ENCODE data around the gene MBP.

The MBP gene

DNA sequence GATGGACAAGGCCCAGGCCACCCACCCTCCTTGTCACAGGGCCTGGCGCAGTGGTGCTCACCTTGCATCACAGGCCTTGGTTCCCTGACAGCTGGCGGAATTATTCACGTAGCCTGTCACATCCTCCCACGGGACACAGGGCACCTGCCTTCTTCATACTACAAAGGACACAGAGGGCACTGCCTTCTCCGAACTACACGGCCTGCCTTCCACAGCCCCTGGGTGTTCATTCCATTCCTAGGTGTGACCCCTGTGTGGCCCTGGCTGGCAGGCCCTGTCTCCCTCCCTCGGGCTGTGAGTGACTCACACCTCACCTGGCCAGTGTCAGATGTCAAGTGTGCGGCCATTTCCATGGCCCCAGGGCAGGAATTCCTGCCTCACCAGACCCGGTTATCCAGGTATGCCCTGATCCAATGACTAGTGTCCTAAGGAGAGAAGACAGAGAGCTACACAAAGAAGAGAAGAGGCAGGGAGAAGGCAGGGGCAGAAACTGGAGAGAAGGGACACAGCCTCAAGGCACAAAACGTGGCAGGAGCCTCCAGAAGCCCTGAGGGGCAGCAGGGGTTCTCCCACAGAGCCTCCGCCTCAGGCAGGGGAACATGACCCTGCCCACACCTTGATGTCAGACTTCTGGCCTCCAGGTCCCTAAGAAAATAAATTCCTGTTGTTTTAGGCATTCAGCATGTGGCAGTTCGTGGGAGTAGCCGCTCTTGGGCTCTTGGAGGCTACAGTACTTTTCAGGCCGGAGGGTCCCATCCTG, 43.4 kb downstream of the MBP start:
- DNase-seq (ENCODE audit: extremely low read depth in 1 of 2, low read depth in 1 of 2), result no peak

DNA sequence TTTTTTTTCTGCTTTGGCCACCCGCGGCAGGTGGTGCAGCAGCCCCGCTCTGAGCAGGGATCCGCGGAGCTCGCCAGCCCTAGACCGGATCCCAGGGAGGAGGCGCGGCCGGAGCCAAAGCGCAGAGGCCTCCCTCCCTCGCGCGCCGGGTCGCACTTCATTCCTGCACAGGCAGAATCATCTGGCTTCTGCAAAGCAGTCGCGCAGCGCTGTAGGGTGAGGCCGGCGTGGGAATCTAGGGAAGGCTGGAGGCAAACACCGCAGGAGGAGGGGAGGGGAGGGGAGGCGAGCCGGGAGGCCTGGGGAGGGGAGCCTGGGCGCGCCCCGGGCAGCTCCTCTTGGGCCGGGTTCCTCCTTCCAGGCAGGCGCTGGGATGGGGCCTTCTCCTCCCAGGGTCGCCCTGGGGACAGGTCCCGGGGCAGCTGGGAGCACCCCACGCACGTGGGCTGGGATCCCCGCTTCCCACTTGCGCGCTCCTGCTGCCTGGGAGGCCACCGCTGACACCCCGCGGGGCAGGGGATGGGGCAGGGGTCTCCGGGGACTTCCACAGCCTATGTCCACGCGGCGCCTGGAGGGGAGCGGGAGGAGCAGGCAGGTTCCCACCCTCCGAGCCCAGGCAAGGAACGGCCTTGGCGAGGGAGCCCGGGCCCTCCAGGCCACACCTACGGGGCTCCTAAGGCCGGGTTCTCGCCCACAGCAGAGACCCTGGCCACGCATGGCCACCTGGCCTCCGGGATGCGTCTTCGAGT, 45.0 kb downstream of the MBP start:
- no peak for DNase-seq (ENCODE audit: extremely low read depth in 1 of 2, low read depth in 1 of 2)

DNA sequence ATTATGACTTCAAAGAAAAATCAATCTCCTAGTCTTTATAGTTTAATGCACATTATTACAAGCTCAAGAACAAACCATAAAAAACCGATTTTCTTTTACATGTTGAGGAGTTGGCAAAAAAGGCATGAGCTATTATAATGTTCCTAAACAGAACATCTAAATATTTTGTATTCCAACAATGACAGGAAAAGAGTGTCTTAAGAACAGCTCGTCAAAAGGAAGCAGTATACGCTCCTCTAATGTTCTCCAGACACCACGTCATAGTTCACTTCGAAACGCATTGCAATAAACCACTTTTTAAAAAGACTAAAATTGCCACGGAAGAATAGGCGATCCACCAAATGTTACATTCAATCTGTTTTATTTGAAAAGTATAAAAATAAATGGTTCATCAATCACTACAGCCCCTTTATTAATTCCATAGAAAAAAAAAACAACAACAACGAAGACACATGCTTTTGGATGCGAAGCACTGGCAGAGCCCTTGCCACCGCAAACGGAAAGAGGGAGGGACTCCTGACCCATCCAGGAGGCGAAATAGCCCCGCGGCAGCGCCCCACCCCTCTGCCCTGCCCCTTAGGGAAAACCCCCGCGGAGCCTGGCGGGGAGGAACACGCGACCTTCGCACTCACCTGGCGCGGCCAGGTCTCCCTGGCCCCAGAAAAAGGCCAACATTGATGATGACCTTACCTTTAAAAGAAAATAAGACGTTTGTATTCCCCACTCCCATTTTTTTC, 45.8 kb downstream of the MBP start:
- no peak for DNase-seq (ENCODE audit: extremely low read depth in 1 of 2, low read depth in 1 of 2)

DNA sequence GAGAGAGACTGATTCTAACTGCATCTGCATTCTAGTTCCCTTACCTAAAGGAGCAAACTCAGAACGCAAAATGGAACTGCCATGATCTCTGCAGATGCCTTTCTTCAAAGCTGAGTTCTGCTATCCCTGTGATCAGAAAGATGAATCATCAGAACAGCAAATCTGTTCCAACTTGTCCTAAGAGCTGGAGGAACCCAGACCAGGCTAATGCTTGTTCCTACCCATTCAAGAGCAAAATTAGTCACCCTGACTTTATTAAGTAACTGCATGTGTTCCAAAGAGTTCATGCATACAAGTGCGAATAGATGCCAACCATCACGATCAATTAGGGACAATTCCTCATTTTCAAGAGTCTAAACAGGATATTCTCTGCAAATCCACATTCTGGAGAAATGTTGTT, 46.5 kb downstream of the MBP start:
- DNase-seq (ENCODE audit: extremely low read depth in 1 of 2, low read depth in 1 of 2), result no peak

DNA sequence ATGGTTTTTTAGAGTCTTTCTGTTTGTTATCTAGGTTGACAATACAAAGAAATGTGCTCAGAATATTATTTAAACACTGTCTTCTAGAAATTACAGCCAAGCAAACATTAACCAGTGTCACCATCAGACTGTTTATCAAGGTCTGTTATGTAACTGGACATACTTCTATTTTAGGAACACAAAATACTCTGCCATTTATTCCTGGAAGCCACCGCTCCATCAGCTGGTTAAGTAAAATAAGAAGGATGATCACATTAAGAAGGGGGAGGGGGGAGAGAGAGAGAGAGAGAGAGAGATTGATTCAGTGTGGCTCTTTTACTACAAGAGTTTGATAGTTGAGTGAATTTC, 47.9 kb downstream of the MBP start:
- no peak for DNase-seq (ENCODE audit: extremely low read depth in 1 of 2, low read depth in 1 of 2)

DNA sequence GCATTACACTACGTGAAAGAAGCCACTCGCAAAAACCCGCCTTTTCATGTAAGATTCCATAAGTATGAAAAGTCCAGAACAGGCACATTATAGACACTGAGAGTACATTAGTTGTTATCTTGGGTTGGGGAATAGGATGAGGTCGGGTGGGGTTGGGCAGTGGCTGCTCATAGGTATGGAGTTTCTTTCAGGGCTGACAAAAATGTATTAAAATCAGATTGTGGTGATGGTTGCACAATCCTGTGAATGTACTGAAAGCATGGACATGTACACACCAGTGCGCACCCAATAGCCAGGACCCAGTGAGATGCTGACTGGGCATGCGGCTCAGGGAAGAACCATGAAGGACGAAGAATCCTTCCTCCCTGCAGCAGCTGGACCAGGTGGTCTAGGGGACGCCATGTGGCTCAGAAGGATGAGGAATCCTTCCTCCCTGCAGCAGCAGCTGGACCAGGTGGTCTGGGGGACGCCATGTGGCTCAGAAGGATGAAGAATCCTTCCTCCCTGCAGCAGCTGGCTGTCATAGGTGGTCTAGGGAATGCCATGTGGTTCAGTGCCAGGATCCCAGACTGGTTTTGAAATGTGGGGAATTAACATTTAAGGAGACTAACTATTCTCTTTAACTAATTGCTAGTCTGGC, 50.1 kb downstream of the MBP start:
- DNase-seq (ENCODE audit: extremely low read depth in 1 of 2, low read depth in 1 of 2), result no peak

DNA sequence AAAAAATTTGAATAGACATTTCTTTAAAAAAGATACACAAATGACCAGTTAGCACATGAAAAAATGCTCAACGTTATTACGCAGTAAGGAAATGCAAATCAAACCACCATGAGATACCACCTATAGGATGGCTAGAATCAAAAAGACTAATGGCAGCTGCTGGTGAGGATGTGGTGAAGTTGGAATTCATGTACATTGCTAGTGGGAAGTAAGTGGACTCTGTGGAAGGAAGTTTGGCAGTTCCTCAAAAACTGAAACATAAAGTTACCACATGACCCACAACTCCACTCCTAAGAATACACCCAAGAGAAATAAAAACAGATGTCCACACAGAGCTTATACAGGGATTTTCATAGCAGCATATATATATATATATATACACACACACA, 51.2 kb downstream of the MBP start:
- no peak for DNase-seq (ENCODE audit: extremely low read depth in 1 of 2, low read depth in 1 of 2)

DNA sequence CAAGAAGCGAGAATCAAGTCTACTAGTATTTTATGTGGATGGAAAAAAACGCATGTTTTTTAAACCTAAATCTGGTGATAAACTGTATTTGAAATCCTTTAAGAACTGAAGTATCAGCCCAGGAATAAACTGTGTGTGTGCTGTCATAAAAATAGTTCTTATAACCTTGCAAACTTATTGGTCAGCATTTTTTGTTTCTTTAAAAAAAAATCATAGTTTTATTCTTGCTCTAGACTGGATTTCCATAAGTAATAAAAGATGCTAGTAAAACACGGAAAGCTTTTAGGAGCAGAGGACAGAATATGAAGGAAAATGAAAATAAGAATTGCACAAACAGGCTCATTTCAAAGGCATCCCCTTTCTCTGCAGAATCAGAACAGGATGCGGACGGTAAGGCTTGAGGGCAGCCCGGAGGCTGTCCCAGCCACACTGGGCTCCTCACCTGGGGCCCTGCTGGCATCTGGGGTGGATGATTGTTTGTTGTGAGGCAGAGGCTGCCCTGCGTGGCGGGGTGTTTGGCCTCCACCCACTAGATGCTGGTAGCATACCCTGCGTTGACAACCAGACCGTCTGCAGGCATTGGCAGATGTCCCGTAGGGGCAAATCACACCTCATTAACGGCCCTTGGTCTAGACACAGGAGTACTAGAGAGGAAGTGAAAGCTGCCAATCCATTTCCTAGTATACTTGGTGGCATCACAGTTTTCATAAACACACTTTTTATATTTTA, 52.5 kb downstream of the MBP start:
- no peak for DNase-seq (ENCODE audit: extremely low read depth in 1 of 2, low read depth in 1 of 2)

DNA sequence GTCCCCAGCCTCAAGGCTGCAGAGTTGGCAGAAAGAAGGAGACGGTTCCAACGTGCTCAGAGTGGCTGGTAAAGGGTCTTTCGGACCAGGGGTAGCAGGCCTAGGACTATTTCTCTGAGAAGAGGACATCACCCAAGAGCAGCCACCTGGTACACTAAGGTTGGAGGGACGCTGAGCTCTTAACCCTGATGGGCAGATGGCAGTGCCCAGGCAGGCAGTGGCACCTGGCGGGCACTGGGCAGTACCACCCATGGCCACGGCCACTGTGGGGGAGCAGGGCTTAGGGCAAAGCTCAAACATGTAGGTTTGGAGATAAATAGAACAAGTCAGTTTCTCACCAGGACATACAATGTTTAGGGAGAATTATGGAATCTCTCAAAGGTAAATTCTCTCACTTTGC, 53.5 kb downstream of the MBP start:
- no peak for DNase-seq (ENCODE audit: extremely low read depth in 1 of 2, low read depth in 1 of 2)

DNA sequence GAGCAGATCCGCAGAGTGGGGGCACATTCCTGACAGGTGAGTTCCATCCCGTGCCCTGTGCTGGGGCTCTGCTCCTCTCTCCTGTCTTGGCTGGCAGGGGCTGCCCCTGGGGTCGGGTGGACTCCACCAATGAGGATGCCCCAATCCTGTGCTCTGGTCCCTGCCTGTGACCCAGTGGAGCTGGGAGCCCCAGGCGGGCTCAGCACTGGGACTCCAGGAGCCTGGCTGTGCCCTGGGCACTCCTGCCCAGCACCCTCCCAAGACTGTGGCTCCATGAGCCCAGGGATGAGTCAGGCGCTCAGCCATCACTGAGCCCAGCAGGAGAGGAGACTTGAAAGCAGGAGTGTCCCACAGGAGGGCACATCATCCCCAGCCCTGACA, 53.9 kb downstream of the MBP start:
- DNase-seq (ENCODE audit: extremely low read depth in 1 of 2, low read depth in 1 of 2), result no peak

DNA sequence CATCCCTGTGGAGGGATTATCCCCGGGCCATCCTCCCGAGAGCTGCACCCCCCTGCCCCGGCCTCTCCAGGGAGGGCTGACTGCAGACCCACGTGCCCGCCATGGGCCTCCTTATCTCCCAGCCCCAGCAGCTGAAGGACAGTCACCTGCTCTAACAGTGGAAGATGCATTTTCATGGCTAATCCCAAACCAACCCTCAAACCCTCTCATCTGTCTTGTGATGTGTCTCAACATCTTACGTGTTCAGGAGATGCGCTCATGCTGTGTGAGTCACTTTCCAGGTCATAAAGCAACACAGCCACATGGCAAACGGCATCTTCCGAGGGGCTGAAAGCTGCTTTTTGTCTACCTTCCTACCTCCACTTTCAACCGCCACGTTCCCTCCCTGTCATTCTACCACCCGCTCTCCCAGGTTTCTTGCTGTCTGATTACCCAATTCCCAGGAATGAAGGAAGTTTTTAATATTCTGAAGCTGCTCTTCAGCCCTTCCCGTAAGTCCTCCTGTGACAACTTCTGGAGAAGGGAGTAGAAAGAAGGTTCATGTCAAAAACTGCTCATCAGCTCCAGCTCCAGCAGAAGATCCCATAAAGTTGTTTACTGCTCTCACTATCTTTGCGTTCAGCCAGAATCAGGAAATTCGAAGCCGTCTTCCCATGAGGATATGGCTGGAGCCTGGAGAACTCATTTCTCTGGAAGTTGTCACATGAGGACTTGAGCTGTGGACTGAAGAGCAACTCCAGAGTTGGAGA, 54.5 kb downstream of the MBP start:
- no peak for DNase-seq (ENCODE audit: extremely low read depth in 1 of 2, low read depth in 1 of 2)

DNA sequence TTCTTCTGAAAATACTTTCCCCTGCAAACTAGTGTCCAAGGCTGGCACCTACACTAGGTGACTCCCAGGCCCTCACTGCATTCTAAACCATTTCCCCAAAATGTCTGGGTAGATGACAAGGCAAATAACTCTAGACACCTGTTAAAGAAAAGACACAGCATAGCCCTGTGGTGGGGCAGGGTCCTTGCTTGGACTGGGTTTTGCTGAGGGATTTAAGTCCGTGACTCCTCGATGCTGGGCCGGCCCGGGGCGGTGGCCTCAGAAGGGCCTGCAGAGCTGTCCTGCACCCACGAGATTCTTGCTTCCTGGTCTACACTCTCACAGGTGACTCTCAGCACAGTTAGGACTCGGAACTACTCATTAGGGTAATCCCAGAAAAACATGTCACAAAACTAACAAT, 55.2 kb downstream of the MBP start:
- no peak for DNase-seq (ENCODE audit: extremely low read depth in 1 of 2, low read depth in 1 of 2)

DNA sequence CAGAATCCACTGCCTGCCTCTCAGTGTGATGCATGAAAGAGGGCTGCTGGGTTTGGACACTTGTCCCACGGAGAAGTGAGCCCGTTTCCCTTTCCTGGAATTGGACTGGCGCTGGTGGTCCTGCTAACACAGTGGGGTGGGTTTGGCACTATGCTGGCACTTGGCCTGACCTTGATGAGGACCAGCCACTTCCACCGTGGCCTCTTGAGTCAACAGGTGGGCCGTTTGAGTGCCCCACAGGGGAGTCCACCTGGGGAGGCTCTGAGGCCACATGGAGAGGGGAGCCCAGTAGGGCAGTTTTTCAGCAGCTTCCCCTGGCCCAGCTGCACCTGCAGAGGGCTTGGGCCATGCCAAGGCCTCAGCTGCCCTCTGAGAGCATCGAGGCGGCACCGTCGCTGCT, 56.5 kb downstream of the MBP start:
- DNase-seq (ENCODE audit: extremely low read depth in 1 of 2, low read depth in 1 of 2), result no peak

DNA sequence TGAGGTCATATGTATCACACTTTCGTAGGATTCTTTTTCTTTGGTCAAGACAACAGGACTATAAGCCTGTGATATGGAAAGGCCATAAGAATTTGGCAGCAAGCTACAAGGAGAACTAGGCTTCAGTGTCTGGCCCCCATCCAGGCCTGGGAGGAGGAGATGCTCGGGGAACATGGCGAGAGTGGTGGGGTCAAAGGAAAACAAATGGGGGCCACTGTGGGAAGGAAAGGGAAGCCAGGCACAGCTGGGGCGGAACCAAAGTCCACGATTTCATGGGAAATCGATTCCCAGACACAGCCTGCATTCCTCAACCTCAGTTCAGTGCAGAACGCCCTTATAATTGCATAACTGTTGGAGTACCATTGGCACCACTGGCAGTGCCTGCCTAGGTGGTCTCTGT, 58.2 kb downstream of the MBP start:
- no peak for DNase-seq (ENCODE audit: extremely low read depth in 1 of 2, low read depth in 1 of 2)

DNA sequence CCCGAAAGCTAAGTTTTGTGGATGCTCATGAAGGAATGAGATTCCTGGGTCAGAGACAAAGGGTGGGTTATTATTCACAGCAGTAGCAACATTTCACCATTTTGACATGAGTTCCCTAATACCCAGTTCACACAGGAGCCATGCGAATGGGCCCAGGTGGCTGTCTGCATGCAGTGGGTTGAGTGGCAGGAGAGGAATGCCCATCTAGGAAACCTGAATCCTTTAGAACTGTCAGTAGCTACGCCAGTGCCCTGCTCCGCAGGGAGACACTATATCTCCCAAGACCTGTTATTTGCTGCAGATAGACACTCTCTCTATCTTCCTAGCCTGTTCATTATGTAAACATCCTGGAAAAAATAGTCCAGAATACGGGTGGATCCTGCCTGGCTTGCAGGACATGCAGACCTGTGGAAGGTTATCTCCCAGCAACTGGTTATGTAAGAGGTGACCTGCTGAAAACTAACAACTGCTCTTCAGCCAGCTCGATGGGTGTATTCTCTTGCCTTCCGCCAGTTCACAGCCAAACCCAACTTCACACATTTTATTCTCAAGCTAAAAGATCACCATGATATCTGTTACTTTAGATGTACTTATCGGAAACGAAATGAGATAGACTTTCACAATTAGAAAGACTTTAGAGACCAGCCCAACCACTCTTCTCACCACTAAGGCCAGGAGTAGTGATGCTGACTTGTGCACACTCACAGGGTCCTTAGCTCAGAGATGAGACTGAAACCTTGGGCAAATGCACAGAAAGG, 59.1 kb downstream of the MBP start:
- no peak for DNase-seq (ENCODE audit: extremely low read depth in 1 of 2, low read depth in 1 of 2)

DNA sequence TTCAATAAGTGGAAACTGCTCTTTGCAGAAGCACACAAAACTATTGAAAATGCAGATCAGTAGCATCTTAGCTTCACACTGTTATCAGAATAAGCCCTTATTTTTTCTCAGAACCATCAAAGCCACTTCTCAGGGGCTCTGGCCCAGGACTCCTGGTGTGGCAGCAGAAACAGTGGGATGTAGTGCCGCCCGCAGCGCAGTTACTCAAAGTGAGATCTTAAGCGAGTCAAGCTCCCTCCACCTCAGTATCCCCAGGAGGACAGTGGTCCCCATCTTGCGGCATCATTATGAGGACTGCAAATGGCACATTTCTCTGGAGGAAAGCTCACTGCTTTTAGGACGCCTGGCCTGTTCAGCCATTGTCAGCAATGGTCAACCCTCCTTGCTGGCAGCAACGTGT, 60.0 kb downstream of the MBP start:
- no peak for DNase-seq (ENCODE audit: extremely low read depth in 1 of 2, low read depth in 1 of 2)

DNA sequence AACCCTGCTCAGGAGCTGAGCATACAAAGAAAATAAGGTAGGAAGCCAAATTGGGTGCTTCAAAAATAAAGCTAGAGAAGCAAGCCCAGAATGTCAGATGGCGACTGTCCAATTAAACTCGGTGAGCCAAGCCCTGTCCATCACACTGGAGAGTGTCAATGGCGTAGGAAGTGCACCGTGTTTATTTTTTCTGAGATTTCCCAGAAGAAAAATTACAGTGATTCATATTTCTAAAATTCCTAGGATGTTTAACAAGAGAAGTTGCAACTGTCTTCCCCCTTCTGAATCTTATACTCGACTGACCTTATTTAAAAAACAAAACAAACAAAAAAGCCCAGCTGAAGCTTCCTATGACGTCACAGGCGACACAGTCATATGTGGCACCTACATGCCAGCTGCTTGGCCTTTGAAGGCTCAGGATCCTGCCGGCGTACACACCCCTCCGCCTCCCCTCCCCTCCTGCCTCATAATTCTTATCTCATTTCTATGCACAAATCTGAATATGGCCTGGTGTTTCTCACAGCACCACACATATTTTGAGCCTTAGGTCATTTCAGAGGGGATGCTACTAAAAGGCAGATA, 60.8 kb downstream of the MBP start:
- no peak for DNase-seq (ENCODE audit: extremely low read depth in 1 of 2, low read depth in 1 of 2)

DNA sequence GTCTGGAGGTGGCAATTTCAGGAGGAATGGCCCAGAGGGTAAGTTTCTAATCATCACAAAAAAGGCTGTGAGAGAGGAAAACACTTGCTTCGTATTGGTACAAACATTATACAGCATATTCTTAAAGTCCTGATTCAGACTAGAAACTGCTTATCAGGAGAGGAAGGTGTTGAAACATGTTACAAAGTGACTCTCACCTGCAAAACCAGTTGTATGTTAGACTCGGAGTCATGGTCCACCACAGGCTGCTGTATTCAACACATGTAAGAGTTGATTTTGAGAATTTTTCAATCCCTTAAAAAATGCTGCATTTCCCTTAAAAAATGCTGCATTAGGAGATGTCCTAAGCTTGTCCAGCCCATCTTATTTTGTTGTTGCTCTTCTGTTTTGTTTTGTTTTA, 61.5 kb downstream of the MBP start:
- DNase-seq (ENCODE audit: extremely low read depth in 1 of 2, low read depth in 1 of 2), result no peak

DNA sequence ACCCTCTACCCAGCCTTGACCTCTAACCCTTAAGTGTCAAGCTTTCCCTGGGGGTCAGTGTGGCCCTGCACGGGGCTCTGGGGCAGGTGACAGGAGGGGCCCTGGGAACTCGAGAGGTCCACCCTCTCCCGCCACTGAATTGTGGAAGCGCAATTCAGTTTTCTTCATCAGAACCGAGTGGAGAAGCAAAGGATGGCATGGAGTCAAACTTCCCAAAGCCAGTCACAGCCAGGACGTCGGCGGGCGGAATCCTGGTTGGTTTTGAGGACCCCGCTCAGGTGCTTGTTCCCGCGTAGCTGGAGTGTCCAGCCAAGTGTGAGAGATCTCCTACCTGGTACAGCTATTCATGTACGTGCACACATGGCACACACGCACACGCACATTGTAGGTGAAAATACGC, 62.0 kb downstream of the MBP start:
- DNase-seq (ENCODE audit: extremely low read depth in 1 of 2, low read depth in 1 of 2), result no peak

Measured in stimulated activated CD8-positive, alpha-beta memory T cell treated with anti-CD3 and anti-CD28 coated beads, Interleukin-7, amount 100 ng/mL, for 48 hours (primary cell).